DMS79 treated with DMSO at 0.1 percent for 48 hours (cell line): ENCODE results near the gene CACNG5.

Experiments
- DNase-seq: peaks from one replicate; lab custom pipeline; 2025; lab: John Stamatoyannopoulos, UW

CACNG5 gene

DNA sequence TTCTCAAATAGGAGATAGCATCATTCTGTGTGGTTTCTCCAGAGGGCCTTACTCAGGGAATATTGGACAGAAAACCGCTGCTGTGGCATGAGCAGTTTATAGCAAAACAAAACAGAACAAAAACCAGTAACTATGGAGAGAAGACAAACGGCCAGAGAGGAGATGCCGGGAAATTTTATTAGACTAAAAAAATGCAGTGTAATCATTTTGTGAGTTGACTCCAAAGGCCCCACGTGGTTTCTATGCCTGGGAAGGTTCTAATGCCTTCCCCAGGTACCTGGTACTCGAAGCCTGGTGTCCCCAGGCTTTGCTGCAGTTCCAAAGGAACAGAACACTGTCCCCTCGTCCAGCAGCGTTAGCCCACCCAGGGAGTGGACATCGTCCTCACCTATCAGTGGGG, 12.9 kb upstream of the CACNG5 start:
- DNase-seq: no peak

DNA sequence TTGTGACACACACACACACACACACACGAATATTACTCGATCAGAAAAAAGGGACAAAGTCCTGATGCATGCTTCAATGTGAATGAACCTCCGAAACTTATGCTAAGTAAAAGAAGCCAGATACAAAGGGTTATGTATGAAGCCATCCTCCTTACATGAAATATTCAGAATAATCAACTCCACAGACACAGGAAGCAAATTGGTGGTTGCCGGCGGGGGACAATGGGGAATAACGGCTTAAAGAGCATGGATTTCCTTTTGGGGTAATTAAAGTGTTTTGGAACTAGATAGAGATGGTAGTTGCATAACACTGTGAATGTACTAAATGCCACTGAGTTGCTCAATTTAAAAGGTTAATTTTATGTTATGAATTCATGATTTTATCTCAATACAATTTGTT, 8.1 kb upstream of the CACNG5 start:
- DNase-seq: no peak

DNA sequence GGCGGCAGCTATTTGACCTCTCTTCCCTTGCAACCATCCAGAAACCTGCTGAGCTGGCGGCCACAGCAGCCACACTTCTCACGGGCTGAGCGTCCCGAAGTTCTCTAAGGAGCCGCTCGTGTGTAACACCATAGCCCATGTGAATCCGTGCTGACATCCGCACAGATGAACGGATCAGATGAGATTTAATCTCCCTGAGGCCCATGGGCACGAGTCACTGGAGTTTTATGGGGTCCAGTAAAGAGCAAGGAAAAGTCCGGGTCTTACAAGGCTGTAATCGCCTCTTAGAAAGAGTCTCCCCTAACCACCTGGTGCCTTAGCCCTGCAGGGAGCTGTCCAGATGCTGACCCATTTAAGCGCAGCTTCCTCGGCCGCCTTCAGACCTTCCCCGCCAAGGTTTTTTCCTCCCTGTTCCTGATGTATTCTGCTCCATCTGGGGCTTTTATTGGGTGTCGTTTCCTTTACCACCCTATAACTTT, 5.5 kb upstream of the CACNG5 start:
- no peak for DNase-seq

DNA sequence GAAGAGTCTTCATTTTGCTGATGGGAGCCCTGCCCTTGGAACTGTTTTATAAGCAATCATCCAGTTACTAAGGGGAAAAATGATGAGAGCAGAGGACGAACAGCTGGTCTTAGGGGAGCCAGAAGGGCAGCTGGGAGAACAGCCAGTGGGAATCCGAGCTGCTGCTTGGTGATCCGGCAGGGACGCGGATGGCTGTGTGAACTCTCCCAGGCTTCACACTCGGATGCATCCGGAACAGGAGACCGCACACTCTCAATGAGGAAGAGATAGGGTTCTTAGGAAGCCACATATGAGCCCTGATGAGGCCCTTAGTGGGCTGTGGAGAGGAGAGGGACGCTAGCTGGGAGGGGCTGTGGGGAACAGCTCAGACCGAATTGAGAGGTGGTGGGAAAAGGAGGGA, 5.0 kb upstream of the CACNG5 start:
- DNase-seq: peak; percentile 50

DNA sequence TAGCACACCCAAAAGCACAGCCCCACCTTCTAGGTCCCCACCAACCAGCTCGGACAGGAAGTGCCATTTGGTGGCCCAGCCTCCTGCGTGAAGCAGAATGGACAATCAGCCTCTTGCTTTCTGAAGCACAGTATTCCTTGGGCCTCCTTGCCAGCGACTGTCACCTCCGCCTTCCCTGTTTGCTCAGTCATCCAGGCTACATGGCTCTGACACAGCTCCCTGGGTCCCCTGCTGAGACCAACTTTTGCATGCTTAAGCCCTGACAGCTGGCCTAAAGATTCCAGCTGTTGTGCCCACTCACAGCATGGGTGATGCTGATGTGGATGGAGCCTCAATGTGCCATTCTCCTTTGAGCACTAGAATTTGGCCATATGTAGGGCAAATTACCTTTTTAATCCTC, 4.5 kb upstream of the CACNG5 start:
- DNase-seq: peak; percentile 54

DNA sequence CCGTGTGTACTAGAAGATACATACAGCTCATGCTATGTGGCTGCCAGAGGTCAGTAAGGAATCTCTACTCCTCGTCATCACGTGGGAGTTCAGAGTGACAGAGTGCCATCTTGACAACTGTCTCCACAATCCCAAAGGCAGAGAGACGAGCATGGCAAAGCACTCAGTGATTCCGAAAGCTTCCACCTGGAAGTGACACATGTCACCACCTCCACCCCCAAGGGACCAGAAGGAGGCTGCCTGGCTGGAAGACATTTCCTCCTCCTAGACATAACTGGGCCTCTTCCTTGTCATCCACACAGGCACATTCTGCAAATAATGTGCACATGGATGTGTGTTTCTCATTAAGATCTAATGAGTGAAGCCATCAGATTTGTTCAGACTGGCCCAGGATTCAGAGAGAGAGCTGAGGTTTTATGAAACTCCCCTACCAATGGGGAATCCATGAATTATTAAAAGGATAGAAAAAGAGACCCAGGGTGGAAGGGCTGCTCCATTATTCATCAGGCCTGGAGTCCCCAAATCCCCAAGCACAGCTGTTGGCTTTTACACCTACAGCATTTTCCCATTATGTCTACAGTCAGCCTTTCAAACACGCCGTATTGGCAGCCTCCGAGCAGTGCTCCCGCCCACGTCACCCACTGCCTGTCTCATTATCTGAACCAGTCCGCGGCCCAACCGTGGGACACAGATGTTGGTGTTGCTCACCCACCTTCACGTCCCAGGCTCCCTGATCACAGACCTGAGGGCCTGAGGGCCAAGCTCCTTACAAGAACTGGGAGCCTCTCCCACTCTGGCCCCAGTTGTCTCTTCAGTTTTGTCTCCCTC, 3.3 kb upstream of the CACNG5 start:
- no peak for DNase-seq

DNA sequence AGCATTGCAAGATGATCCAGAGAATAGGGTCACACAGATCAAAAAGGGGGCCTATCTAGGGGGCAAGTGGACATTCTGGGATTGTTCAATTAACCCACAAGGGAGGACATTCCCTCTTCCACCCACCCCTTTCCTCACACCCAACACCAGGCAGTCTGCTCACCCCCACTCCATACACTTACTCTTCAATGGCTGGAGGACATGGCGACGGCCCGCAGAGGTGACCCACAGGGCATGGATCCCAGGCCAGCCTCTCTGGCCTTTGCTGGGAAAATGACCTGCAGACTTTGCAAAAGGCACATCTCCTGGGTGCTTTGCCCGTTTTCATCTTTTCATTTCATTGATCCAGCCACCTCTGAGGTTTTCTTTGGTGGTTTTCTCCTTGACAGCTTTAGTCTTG, 1.7 kb upstream of the CACNG5 start:
- DNase-seq: no peak

DNA sequence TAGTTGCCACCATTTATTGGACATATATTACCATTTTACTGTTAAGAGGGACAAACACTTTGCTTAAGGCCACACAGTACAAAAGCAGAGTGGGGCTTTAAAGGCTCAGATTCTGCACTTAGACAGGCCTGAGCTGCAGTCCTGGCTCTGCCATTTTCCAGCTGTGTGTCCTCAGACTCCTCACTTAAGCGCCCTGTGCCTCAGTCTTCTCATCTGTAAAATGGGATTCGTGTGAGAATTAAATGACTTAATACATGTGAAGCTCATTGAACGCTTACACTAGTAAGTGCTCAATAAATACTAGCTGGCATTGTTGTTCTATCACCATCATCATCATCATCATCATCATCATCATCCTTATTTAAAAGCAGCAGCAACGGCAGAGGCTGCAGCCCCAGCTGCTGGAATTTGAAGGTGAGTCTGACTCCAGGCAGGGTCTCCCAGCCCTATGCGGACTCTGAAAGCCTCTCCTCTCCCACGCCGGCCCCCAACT, 445 bp upstream of the CACNG5 start:
- DNase-seq: no peak

DNA sequence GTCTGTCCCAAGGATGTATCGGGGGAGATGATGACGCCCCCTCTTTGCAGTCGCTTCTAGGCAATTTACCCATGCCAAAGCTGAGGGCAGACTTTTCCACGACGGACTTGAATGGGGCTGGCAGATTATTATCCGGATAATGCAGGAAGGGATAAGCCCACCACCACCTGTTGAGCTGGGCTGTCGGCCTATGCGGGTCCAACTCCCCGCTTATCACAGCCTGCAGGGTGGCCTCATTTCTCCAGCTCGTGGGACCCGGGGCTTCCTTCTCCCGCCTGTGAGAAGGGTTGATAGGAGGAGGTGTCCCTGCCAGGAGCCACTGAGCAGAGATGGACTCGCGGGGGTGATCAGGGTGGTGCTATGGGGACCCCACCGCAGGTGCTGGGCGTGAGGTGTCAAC, 559 bp downstream of the CACNG5 start:
- no peak for DNase-seq

DNA sequence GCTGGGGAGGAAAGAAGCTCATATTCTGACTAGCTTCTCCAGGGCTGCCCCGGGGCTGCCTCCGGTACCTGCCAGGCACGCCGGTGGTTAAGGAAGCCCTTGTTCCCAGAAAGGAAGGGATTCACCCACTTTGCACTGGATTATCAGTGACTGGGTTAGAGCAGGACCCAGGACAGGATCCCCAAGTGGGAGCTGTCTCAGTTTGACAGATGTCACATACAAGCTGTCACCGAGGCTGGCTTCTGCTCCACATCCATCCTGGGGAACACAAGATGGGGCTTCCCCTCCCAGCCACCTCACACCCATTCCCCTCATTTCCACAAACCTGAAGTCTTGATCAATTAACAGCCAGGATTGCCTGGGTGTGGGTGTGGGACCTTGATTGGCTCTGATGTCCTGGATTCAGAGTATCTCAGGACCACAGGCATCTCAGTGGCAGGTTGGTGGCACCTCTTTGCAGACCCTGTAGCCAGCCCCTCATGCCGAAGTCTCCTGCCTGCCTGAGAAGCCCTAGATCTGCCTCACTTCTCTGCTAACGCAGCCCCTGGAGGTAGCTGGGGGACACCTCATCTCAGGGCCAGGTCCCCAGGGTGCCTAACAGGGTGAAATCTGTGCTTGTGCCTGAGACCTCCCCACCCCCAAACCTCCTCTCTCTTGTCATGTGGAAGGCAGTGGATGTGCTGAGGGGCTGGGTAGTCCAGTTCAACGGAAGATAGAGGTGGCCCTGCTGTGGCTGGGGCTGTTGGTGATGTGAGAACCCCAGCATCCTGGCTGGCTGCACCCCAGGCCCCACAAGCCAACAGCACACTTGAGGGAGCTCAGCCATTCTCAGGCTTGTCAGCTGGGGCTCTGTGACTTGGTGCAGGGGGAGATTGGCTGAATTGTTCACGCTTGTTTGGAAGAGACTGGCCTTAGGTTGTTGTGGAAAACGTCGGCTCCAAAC, 1.4 kb downstream of the CACNG5 start:
- DNase-seq: no peak

DNA sequence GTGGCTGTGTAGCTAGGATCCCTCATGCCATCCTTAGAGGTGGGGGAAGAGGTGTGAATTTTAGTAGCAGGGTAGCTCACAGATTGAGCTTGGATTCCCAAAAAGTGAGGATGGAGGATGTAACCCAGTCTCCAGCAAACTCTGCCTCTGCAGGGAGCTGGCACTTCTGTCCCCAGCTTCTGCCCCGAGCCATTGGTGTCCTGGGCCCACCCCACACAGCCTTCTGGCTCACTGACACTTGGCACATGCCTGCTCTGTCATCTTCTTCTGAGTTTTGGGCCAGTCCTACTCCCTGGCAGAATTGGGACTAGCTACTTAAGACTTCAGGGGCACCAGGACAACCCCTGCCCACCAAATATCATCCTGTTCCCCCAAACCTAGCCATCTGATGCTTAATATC, 2.3 kb downstream of the CACNG5 start:
- DNase-seq: no peak

DNA sequence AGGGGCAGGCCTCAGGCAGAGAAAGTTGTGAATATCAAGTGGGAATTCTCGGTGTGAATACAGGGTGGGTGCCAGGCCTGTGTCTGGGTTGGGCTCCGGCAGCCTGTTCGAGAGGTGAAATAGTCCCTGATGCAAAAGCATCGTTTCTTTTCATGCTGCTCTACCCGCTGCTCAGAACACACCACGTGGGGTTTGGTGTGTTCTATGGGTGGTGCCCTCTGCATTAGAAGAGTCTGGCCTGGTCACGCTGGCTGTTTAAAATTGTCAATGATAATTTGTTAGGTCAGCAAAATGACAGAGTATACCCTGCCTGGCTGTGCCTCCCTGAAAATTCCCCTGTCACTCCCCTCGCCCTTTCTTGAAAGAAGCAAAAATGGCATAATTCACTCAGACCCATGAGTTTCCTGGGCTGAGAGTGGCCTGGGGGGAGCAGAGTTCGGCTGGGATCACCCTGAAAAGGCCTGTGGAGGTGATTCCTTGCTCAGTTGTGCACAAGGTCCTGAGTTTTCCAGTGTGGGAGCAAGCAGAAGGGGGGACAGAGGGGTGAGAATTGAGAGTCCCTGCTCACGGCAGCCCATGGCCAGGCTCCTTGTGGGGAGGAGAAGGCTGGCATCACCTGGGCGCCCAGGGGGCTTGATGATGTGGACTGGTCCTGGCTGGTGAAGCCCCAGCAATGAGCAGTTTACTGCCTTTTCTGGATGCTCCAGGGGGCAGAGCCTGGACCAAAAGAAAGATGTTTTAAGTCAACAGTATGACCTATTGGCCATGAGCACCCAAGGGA, 3.2 kb downstream of the CACNG5 start:
- DNase-seq: no peak

DNA sequence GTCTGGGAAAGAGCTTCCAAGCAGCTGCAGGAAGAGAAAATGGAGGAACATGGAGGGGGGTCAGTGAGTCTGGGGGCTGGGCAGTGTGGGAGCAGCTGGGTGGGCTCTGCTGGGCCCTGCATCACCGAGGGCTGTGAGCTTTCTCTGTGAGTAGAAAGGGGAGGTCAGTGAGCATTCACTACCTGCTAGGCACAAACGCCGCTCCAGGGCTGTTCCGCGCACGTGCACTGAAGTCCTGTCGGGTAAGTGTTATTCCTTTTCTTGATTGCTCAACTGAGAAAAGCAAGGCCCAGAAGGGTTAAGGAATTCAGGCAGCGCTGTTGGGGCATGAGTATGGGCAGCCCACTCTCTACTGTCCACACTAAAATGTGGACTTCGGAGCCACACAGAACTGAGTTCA, 4.7 kb downstream of the CACNG5 start:
- no peak for DNase-seq

DNA sequence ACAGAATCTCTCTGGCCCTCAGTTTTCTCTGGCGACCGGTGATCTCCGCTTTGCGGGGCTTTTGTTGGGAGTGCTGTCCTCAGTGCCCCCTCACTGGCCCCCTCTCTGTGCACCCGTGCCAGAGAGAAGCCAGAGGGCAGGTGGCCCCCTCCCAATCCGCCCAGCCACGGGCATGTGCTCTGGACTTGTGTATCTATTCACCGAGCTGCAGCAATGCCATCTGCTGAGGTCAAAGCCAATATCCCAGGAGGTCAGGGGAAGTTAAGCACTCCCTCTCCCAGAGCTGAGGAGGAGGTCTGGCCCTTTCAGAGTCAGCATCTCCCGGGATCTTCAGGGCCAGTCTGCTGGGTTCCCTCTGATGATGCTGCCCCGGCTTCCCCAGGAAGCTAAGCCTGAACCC, 5.1 kb downstream of the CACNG5 start:
- DNase-seq: no peak

DNA sequence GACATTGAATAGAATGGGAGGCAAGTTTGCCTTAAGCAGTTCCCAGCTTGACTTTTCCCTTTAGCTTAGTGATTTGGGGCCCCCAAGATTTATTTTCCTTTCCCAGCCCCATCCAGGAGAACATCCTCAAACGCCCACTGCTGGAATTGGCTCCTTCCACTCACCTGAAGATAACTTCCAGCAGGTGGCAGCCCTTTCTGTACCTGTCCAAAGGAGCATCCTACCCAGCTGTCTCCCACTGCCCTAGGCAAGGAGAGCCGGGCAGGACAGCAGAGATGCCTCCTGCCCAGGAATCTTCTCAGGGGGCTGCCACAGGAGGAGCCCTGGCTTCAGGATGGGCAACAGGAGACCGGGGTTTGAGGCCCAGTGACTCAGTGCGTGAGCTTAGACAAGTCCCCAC, 6.4 kb downstream of the CACNG5 start:
- DNase-seq: no peak

DNA sequence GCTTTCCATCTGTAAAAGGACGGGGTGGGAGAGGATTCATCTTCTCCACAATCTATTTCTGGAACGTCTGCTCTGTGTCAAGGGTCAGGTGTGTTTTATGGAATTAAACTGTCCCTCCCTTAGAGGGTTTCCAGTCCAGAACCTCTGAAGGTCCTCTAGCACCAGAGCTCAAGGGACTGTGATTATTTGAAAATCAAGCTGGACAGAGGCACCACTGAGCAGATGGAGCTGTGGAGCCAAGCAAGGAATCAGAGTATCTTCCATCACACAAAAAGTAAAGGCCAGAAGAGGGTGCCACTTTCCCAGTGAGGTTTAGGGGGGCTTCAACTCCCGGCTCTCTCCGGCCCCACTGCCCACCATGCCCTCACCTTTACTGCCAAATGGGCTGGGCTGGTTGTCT, 6.8 kb downstream of the CACNG5 start:
- DNase-seq: no peak

DNA sequence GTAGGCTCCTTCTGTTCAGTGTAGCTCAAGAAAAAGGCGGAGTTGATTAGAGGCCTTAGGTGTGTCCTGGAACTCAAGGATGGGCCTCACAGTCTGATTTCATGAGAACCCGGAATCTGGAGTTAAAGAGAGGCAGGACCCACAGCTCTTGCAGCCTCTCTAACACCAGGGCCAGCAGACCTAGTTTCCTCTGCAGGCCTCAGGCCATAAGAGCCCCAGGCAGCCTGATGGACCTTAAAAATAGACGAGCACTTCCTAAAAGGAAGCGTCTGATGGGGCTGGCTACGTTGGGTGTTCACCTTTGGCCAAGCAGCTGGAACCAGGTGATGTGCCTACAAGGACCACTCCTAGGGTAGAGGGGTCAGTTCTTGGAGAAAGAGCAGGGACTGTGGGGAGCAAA, 7.6 kb downstream of the CACNG5 start:
- no peak for DNase-seq

DNA sequence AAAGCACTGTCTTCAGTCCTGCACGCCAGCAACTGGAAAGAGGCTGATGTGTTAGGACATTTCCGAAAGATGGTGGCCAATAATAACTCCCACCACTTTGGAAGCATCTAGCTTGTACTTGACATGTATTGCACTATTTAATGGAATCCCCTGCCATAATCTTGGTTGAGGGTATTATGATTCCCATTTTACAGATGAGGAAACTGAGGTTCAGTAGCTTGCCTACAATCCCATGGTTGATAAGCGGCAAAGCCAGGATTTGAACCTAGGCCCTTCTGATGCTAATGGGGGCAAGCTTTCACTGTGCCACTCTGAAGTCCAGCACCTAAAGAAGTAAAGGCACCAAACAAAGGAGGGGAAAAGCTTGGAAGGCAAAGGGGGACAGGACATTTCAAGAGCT, 8.0 kb downstream of the CACNG5 start:
- DNase-seq: no peak

DNA sequence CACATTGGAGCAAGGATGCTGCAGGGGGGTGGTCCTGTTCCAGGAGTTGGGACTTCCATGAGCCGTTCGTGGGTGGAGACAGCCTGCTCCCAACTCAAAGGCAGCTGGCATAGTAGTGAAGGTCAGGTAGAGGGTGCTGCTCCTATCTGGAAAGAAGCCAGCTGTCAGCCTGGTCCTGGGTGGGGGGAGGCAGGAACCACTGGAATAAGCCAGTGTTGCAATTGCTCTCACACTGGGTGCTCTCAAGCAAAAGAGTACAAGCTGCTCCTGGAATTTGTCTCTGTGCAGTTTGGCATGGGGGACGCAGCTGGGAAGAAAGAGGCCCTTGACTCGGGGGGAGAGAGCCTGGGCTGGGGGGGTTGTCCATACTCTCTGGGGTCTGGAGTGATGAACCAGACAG, 8.7 kb downstream of the CACNG5 start:
- DNase-seq: no peak

DNA sequence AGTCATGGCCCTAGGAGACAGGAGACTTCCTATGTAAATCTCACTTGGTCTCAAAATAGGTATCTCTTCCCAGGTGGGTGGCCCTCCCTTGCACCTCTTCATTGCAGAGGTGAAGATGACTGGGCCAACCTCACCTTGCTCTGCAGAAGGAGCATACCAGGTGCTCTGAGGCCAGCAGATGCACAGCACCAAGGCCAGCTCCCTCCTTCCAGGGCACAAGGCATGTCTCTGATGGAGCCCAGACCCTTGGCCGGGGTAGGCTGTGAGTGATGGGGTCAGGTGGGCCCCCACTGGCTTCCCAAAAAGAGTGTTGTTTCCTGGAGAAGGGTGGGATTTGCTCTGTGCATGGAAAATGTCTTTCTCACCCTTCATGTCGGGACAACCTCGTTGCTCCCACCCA, 12.8 kb downstream of the CACNG5 start:
- no peak for DNase-seq

DNA sequence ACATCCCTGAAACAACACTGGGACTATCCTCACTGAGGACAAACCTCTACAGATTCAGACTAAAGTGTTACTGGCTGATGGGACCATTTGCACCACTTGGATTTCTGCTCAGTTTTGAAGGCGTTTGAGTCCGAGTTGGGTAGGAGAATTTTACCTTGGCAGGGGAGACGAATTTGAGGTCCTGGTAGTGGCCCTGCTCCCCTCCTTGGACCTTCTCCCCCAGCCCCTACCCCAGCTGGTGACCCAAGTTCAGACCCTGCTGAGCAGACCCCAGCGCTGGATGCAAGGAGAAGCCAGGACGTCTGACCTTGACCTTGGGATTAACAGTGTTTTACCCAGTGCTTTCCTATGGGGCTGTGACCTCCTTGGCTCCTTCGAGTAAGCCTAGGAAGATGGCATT, 13.6 kb downstream of the CACNG5 start:
- DNase-seq: no peak

DNA sequence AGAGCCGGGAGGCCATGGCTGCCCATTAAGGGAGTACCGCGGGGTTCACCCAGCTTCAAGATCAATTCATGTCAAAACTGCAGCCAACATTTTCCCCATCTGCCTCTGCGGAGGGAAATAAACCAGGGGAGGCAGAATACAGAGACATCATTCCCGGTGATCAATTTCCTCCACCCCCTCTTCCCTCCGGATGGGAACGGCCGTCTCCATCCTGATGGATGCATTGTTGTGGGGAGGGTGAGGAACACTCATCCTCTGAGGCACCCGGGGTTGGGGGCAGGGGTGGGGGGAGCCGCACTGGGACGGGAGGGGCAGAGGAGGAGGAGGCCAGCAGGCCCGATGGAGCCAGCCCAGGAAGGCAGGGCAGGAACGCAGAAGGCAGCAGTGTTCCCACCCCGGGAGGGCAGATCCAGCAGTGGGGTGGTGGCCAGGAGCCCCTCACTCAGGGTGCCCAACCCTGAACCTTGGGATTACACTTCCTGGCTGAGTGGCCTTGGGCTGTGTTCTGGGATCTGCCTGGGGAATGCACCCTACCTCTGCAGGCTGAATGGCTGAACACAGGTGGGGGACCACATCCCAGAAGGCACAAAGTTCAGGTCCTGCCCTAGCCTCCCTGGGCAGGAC, 14.2 kb downstream of the CACNG5 start:
- no peak for DNase-seq
